AG10803 (cell line): Measurements from ENCODE around the gene BRWD1.

Source experiments
- DNase-seq: peaks from one replicate; pipeline ENCODE4 v3.0.0; 2010; ENCODE audit warnings: low read depth
- H3K4me3 ChIP-seq: 2 replicates; pipeline ENCODE4 v1.5.1; 2011; ENCODE audit warnings: mild to moderate bottlenecking, low read length, control low read depth
- CTCF ChIP-seq: conservative IDR thresholded peaks from 2 replicates; pipeline ENCODE4 v1.5.1; 2011; ENCODE audit warnings: mild to moderate bottlenecking, low read length, control low read depth, inconsistent platforms

BRWD1 gene

GRCh38 chr21:39282911-39283310 lies 30.5 kb downstream of the BRWD1 start:
- DNase-seq = no peak
- TF ChIP-seq CTCF = no peak
- H3K4me3 ChIP-seq = no peak overlapping the region

- DNase-seq = no peak
- TF ChIP-seq CTCF = no peak
- no peak overlapping the region for H3K4me3 ChIP-seq
Measured at GRCh38 chr21:39281853-39282252, 31.6 kb downstream of the BRWD1 start.

- no peak overlapping the region for H3K4me3 ChIP-seq
- no peak for TF ChIP-seq CTCF
- no peak for DNase-seq
Measured at GRCh38 chr21:39281207-39281606, 32.2 kb downstream of the BRWD1 start.

GRCh38 chr21:39269620-39270019 lies 43.8 kb downstream of the BRWD1 start:
- DNase-seq = no peak
- no peak for TF ChIP-seq CTCF

GRCh38 chr21:39265603-39266002 lies 47.8 kb downstream of the BRWD1 start:
- no peak overlapping the region for H3K4me3 ChIP-seq
- TF ChIP-seq CTCF = no peak
- no peak for DNase-seq

More at GRCh38 chr21:39269620-39270019, 43.8 kb downstream of the BRWD1 start:
- no peak overlapping the region for H3K4me3 ChIP-seq

- TF ChIP-seq CTCF = no peak
- H3K4me3 ChIP-seq = no peak overlapping the region
- DNase-seq = peak; percentile 55
Measured at GRCh38 chr21:39263372-39263771, 50.1 kb downstream of the BRWD1 start.

- no peak overlapping the region for H3K4me3 ChIP-seq
- no peak for TF ChIP-seq CTCF
- no peak for DNase-seq
Measured at GRCh38 chr21:39258207-39258606, 55.2 kb downstream of the BRWD1 start.
